ENCODE results near the gene C1D.
"Not testable (repeated sequence)": the region's sequence is repeated elsewhere in the genome, so short reads cannot be mapped to it uniquely, and the experiment has no call there.

C1D gene, protein sequence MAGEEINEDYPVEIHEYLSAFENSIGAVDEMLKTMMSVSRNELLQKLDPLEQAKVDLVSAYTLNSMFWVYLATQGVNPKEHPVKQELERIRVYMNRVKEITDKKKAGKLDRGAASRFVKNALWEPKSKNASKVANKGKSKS

DNA sequence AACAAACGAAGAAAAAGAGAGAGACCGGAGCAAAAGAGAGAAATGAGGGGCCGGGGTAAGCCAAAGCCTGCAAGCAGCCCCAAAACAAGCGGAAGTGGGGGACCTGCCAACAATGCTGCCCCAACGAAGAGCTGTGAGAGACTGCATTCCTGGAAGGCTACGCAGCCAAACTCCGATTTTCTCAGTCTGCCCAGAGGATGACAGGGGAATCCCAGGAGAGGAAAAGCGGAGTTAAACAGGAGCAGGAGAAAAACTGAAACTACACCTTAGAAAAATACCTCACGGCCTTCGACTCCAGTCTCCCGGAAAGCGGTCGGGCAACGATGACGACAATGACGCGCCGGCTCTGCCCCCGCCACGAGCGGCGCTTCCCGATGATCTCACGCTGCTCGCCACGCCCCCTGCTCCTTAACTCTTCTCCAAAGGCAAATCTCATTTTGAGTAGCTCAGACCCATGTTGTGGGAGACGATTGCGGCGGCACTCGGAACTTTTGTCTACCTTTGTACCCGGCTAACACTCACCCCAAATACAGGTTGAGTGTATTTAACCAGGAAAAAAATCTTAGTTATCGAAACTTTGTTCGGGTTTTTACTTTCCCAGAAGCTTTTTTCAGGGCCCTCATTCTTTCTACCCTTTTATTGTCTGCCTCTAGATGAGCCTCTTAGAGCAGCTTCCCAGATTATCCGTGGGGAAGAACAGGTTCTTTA lies at the start of gene C1D:
Gene C1D (minus strand): TSS at position 325 of the 708 bp plus-strand sequence. CDS start 15,694 bp downstream, outside the sequence.
- FAIRE-seq, result peak; percentile 60

DNA sequence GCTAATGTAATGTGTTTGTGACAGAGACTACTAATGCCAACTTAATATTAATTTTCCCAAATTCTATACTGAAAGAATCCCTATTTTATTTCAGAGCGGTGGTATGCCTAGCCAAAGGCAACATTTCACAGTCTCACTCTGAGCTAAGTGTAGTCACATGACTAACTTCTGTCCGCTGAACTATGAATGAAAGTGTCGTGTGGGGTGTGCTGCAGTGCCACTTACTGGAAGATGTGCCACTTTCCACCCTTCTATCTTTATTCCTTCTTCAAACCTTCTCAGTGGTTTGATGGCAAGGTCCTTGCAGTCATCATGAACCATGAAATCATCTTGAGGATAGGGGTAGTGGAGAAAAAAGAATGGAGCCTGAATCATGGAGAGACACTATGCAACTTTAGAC lies 47.3 kb upstream of the C1D start:
- no peak for FAIRE-seq

DNA sequence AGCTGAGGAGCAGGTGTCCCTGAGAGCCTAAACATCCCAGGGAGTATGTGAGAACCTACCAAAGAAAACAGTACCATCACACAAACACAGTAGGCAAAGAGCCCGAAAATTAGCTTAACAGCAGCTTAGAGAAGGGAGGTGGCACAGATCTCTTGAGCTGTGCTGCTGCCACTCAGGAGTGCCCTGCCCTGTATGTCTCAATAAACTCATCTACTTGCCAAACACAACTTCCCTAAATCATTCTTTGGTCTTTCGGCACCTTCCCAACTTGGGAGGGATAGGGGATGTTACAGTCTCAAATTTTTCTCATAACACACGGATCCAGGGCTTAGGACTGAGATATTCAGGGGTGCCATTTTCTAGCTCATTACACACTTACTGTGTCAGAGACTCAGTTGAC lies 45.3 kb upstream of the C1D start:
- FAIRE-seq, result no peak

DNA sequence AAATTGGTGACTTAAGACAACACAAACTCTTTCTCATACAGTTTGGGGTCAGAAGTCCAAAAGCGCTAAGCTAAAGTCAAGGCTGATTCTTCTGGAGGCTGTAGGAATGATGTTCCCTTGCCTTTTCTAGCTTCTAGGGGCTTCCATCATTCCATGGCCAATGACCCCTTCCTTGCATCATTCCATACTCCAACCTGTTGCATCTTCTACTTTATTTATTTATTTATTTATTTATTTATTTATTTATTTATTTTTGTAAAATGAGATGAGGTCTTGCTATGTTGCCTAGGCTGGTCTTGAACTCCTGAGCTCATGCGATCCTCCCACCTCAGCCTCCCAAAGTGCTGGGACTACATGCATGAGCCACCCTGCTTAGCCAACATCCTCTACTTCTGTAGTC lies 44.7 kb upstream of the C1D start:
- no peak for FAIRE-seq

DNA sequence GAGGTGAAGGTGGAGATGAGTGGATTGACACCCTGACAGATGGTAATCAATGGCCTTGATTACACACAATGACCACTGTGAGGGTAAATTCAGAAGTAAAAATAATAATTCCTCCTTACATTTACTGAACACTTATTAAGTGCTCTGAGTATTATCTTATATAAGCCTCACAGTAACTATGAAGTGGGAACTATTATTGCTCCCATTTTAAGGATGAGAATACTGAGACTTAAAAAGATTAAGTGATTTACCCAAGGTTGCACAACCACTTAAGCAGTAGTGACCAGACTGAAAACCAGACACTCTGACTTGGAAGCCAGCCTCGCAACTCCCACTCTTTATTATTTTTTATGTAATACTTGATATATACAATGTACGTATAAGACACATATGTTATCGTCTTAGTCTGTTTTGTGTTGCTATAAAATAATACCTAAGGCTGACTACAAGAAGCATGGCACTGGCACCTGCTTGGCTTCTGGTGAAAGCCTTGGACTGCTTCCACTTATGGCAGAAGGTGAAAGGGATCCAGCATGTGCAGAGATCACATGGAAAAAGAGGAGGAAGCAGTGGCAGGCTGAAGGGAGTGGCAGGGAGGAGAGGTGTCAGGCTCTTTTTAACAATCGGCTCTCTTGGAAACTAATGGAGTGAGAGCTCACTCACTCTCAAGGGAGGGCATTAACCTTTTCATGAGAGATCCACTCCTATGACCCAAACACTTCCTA lies 41.5 kb upstream of the C1D start:
- FAIRE-seq, result no peak

DNA sequence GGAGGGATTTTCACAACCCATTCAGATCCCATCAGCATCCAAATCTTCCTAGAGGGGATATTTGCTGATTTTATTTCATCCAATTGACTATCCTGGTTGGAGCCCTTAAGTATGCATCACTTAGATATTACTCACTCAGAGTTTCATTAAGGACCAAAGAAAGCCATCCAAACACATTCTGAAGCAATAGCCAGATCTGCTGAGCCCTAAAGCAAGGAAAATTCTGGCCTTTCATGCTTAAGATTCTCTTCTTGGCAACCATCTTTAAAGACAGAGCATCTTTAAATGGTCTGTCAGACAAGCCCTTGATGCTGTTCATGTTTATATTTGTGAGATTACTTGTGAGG lies 40.9 kb upstream of the C1D start:
- FAIRE-seq, result no peak

DNA sequence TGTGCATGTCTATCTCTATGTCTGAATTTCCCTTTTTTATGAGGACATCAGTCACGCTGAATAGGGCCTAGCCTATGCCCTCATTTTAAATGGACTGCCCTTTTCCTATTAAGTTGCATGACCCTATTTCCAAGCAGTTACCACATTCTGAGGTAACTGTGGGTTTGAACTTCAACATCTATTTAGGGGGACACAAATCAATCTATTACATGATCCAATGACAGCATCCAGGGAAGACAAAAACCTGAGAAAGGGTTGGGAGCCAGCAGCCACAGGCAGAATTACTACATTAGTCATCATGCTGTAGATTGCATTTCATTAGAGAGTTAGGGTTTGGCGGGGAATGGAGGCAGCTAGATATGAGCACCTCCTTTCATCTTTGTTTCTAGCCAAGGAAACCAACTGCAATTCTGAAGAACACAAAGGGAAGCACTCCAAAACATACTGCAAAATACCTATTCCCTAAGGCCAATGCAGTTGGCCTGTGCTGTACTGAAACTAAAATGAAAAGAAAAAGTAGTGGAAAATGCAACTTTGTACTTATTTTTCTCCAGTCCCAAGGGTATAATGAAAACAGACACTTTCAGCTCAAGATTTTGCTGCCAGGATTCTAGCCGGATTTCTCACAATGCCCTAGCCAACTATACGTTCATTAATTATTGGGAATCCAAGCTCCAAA lies 40.4 kb upstream of the C1D start:
- FAIRE-seq, result no peak

DNA sequence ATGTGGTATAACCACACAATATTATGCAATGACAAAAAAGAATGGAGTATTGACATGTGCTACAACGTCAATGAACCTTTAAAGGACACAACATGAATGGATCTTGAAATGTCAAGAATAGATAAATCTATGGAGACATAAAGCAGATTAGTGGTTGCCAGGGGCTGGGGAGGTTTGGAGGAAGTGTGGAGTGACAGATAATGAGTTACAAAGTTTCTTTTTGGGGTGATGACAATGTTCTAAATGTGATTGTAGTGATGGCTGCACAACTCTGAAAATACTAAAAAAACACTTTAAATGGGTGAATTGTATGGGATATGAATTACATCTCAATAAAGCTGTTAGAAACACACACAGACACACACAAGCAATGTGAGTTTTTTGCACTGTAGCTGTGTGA lies 37.4 kb upstream of the C1D start:
- FAIRE-seq, result no peak

DNA sequence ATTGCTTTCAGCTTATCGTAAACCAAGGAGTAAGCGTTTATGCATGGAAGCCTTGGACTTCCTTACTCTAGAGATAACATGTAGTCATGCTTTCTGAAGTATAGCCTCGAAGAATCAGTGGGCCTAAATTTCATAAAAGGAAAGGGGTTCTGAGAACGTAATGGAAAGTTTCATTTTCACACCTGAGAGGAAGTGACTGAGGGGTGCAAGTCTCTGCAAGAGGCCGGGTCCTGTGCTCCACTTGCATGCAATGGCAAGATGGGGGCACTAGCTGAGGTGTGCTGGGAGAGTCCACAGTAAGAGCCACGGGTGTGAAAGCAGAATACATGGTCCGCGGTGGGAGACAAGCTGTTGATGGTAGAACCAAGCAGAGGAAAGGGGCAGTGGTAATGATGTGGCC lies 36.5 kb upstream of the C1D start:
- no peak for FAIRE-seq

DNA sequence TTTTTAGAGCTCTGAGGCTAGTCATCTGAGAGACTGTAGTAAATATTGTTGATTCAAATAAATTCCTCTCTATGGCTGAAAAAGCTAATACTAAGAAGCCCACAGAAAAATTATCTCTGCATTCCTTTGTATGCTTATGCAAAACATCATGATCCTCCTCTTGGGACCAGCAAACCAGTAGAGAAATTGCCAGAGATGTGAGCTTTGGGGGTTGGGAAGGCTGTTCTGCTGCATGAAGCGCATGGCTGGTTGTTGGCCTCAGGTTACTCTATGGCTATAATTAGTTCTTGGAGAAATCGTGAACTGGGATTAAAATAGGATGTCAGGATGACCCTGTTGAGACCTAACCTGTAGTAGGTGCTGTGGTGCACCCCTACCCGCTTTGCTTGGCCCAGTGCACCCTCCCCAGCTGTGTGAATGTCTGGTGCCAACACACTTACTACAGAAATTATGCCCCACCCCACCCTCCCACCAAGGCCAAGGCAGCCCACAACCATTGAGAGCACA lies 35.5 kb upstream of the C1D start:
- FAIRE-seq, result no peak

DNA sequence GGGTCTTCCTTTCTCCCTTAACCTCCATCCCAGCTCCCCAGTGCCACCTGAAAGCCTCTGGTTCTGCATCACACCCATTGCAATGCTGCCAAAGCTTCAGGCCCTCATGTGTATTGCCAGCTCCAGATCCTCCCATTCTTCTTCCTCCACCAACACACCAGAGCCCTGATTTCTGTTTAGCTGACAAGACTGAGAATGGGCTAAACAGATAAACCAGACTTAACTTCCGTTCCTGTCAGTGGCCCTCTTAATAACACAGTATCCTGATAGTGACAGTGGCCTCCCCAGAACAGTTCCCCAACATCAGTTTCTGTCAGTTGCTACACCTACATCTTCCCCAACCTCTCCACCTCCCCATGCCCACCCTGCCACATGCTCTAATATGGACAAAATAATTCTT lies 31.3 kb upstream of the C1D start:
- no peak for FAIRE-seq

DNA sequence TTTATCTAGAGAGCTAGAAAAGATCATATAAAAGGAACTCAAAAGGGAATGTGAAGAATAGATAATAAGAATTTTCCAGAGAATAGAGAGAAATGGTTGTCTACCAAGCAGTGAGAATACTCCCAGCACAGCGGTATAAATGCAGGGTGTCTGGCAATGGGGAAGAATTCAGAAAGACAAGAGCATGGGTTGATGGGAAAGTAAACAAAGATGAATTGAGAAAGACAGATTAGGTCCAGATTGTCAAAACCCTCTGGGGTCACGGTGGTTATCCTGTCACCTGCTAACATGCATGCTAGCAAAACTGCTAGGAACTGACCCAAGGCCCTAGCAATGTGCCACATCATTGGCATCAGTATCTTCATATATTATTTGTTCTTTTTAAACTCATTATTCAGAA lies 30.8 kb upstream of the C1D start:
- no peak for FAIRE-seq

DNA sequence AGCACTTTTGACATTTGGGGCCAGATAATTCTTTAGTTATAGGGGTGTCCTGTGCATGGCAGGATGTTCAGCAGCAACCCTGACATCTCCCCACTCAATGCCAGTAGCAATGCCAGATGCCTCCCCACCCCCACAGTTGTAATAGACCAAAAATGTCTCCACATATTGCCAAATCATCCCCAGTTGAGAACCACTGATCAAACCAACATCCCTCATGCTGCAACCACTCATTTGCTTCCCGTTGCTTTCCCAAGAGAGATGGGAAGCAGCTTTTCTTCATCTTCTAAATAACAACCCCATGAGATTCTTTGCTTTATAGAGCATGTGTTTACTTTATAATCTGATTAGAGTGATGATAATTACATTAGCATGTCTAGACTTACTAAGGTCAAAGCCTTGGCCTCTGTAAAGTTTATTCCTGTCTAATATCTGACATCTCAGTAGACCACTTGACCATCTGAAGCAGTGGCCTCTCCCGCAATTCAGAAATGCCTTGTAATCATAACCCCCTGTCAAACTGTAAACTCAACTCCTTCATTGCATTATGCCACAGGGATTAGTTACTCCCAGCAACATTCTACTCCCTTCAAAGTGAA lies 28.7 kb upstream of the C1D start:
- FAIRE-seq, result no peak

DNA sequence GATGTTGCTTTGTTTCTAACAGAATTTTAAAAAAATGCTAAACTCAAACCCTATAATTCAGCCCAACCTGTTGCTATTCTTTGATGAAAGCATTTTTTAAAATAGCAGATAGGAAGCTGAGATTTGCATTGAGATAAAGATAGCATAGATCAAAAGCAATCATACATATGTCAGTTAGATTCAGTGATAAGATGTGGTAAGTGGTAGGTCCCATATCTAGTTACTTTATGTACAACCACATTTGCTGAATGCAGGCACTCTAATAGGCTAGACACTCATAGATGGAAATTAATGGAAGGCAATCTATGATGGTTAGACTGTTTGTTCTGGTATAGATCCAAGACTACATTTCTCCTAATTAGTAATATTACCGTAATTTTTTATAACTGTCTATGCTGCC lies 27.2 kb upstream of the C1D start:
- no peak for FAIRE-seq

DNA sequence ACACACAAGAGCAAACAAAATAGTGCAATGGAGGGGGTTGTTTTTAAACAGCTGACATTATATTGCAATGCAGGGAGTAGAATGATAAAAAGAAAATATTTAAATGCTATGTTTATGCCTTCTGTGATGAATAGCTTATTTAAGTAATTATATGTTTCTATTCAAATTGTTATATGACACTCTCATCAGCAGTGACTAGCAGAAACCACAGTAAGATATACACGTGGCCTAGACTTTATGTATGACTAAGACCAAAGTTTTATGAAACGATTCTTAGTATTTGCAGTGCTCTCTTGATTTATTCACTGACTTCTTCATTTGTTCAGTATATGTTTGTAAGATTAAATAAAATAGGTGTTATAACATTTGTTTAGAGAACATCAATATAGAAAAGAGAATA lies 26.1 kb upstream of the C1D start:
- FAIRE-seq, result no peak

DNA sequence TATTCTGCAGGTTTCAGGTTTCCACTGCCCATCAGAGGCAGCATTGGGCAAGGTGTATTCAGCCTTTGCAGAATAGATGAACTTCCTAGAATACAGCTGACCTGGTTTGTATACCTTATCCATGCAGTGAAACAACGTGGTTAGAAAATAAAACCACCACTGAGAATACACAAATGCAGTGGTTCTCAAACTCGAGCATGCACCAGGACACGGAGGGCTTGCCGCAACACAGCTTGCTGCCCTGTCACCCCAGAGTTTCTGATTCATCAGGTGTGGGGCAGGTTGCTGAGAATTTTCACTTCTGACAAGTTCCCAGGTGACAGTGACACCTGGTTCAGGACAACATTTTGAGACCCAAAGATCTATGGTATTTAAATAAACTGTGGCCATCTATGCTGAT lies 23.4 kb upstream of the C1D start:
- no peak for FAIRE-seq

DNA sequence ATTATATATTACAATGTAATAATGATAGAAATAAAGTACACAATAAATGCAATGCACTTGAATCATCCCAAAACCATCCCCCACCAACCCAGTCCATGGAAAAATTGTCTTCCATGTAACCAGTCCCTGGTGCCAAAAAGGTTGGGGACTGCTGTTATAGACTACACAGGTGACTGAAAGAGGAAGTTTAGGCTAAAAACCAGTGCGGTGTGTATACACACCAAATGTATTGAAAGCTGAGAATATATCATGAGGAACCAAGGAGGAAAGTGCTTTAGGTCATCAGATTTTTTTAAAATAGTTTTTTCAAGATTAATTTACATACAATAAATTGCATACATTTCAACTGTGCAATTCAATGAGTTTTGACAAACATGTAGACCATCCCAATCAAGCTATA lies 20.5 kb upstream of the C1D start:
- no peak for FAIRE-seq

DNA sequence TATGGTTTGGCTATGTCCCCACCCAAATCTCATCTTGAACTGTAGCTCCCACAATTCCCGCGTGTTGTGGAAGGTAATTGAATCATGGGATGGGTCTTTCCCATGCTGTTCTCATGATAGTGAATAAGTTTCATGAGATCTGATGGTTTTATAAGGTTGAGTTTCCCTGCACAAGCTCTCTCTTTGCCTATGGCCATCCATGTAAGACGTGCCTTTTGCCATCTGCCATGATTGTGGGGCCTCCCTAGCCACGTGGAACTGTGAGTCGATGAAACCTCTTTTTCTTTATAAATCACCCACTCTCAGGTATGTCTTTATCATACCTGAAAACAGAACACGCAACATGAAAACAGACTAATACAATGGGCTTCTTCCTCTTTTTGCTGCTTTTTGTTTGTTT lies 11.2 kb upstream of the C1D start:
- FAIRE-seq, result no peak

DNA sequence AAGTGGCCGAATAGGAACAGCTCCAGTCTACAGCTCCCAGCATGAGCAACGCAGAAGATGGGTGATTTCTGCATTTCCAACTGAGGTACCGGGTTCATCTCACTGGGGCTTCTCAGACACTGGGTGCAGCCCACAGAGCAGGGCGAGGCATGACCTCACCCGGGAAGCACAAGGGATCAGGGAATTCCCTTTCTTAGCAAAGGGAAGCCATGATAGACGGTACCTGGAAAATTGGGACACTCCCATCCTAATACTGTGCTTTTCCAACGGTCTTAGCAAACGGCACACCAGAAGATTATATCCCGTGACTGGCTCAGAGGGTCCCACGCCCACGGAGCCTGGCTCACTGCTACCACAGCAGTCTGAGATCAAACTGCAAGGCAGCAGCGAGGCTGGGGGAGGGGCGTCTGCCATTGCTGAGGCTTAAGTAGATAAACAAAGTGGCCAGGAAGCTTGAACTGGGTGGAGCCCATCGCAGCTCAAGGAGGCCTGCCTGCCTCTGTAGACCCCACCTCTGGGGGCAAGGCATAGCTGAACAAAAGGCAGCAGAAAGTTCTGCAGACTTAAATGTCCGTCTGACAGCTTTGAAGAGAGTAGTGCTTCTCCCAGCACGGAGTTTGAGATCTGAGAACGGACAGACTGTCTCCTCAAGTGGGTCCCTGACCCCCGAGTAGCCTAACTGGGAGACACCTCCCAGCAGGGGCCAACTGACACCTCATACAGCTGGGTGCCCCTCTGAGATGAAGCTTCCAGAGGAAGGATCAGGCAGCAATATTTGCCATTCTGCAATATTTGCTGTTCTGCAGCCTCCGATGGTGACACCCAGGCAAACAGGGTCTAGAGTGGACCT lies 1.2 kb upstream of the C1D start:
- FAIRE-seq, result not testable (repeated sequence)

DNA sequence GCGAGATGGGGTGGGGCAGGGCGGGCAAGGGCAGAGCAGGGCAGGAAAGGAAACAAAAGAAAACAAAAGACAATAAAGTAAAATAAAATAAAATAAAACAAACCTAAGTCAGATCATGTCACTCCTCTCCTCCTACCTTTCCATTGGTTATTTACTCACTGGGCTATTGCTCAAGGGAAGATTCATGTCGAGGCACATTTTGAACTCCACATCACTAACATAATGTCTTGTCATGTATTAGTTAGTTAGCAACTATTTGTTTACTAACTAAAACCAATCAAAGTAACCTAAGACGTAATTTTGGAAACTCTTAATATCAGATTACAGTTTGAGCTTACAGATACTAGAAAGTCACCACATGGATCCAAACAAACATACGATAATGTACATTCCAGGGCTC lies 2.2 kb downstream of the C1D start:
- FAIRE-seq, result no peak

DNA sequence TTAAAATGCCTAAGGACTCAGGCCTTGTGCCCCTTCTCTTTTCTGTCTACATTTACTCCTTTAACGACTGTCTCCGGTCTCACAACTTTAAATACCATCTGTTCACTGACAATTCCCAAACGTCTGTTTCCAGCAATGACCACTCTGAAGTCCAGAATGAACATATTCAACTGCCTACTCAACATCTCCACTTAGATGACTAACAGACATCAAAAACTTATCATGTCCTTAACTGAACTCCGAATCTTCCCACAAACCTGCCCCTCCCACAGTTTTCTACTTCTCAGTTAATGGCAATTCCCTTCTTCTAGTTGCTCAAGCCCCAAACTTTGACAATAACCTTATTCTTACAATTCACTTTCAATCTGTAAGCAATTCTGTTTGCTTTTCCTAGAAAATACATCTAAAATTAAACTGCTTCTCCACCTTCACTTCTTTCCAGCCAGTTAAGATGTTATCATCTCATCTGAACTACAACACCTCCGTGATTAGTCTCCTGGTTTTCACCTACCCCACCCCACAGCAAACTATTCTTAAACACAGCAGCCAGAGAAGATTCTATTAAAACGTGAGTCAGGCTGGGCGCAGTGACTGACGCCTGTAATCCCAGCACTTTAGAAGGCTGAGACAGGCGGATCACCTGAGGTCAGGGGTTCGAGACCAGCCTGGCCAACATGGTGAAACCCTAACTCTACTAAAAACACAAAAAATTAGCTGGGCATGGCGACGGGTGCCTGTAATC lies 2.8 kb downstream of the C1D start:
- no peak for FAIRE-seq

Data from TTC549 (cell line).